Neural cell (in vitro differentiated cells): ENCODE results near the gene ENOX1.

Experiments
- EP300 ChIP-seq: fragments of 450-650 bp; conservative IDR thresholded peaks from 2 replicates; pipeline ENCODE4 v1.6.1; 2014; ENCODE audit warnings: antibody characterized with exemption, mild to moderate bottlenecking, moderate library complexity; ENCODE audit not compliant: poor library complexity, severe bottlenecking
- EZH2 ChIP-seq: fragments of 200-600, 300-800 bp; shearing (Covaris generic), sonication (generic); IDR thresholded peaks from 2 replicates; pipeline ENCODE4 v1.6.1; 2014; ENCODE audit warnings: antibody characterized with exemption, low read length, borderline replicate concordance, mild to moderate bottlenecking; ENCODE audit not compliant: insufficient read depth, poor library complexity, severe bottlenecking
- MXI1 ChIP-seq: fragments of 450-650 bp; conservative IDR thresholded peaks from 2 replicates; pipeline ENCODE4 v1.6.1; 2014; ENCODE audit warnings: antibody characterized with exemption, mild to moderate bottlenecking; ENCODE audit not compliant: poor library complexity, severe bottlenecking
- POLR2AphosphoS5 ChIP-seq: IDR thresholded peaks from 2 replicates; pipeline ENCODE4 v1.6.1; 2012
- RAD21 ChIP-seq: fragments of 450-650 bp; conservative IDR thresholded peaks from 2 replicates; pipeline ENCODE4 v1.6.1; 2014; ENCODE audit warnings: antibody characterized with exemption, mild to moderate bottlenecking, moderate library complexity
- TAF1 ChIP-seq: IDR thresholded peaks from 2 replicates; pipeline ENCODE4 v1.6.1; 2012; ENCODE audit warnings: low read depth
- TF ChIP-seq, protein P1 (sequence below): IDR thresholded peaks from 2 replicates; pipeline ENCODE4 v1.6.1; 2012; ENCODE audit warnings: borderline replicate concordance
- TF ChIP-seq, protein P2 (sequence below): fragments of 450-650 bp; IDR thresholded peaks from 2 replicates; pipeline ENCODE4 v1.5.1; 2014; ENCODE audit warnings: antibody characterized with exemption, mild to moderate bottlenecking, moderate library complexity; ENCODE audit not compliant: poor library complexity, severe bottlenecking

DNA sequence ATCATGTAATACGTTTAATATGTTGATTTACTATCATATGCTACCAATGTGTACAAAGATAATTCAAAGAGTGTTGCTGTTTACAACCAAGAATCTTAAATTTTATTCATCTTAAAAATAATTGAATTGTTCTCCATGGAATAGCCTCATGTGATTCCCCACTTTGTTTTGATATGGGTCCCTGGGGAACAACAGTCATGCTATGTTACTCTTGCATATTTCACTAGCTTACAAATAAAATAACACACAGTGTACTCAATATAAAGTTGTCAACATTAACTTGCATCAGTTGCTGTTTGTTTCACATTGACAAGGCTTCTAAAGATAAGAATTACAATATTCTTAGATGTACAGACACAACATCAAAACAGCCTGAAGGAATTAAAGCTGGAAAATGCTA, 2.3 kb downstream of the ENOX1 start:
- TF ChIP-seq, protein P1, sequence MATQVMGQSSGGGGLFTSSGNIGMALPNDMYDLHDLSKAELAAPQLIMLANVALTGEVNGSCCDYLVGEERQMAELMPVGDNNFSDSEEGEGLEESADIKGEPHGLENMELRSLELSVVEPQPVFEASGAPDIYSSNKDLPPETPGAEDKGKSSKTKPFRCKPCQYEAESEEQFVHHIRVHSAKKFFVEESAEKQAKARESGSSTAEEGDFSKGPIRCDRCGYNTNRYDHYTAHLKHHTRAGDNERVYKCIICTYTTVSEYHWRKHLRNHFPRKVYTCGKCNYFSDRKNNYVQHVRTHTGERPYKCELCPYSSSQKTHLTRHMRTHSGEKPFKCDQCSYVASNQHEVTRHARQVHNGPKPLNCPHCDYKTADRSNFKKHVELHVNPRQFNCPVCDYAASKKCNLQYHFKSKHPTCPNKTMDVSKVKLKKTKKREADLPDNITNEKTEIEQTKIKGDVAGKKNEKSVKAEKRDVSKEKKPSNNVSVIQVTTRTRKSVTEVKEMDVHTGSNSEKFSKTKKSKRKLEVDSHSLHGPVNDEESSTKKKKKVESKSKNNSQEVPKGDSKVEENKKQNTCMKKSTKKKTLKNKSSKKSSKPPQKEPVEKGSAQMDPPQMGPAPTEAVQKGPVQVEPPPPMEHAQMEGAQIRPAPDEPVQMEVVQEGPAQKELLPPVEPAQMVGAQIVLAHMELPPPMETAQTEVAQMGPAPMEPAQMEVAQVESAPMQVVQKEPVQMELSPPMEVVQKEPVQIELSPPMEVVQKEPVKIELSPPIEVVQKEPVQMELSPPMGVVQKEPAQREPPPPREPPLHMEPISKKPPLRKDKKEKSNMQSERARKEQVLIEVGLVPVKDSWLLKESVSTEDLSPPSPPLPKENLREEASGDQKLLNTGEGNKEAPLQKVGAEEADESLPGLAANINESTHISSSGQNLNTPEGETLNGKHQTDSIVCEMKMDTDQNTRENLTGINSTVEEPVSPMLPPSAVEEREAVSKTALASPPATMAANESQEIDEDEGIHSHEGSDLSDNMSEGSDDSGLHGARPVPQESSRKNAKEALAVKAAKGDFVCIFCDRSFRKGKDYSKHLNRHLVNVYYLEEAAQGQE: no peak
- no peak for TF ChIP-seq RAD21
- no peak for TF ChIP-seq EZH2
- TF ChIP-seq, protein P2, sequence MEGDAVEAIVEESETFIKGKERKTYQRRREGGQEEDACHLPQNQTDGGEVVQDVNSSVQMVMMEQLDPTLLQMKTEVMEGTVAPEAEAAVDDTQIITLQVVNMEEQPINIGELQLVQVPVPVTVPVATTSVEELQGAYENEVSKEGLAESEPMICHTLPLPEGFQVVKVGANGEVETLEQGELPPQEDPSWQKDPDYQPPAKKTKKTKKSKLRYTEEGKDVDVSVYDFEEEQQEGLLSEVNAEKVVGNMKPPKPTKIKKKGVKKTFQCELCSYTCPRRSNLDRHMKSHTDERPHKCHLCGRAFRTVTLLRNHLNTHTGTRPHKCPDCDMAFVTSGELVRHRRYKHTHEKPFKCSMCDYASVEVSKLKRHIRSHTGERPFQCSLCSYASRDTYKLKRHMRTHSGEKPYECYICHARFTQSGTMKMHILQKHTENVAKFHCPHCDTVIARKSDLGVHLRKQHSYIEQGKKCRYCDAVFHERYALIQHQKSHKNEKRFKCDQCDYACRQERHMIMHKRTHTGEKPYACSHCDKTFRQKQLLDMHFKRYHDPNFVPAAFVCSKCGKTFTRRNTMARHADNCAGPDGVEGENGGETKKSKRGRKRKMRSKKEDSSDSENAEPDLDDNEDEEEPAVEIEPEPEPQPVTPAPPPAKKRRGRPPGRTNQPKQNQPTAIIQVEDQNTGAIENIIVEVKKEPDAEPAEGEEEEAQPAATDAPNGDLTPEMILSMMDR: no peak
- TF ChIP-seq EP300: no peak
- TF ChIP-seq TAF1: no peak
- TF ChIP-seq MXI1: no peak
- TF ChIP-seq POLR2AphosphoS5: no peak
